H1 (cell line): Measurements from ENCODE around the gene NDUFA5. TPM values are rescaled to one million over a fixed set of nuclear protein-coding genes. Genes with fewer than 3 reads are reported as not detected.

Experiments used
- CTCF ChIA-PET: fragments of 300-600 bp; sonication (Branson Sonifier 250); formaldehyde crosslinking; loops from one replicate; lab custom pipeline; 2021; ENCODE audit not compliant: partially characterized antibody; lab: Charles Lee
- POLR2A ChIA-PET: fragments of 300-600 bp; sonication (Branson Sonifier 250); formaldehyde crosslinking; loops from one replicate; lab custom pipeline; 2021; ENCODE audit warnings: inconsistent platforms; ENCODE audit not compliant: partially characterized antibody; lab: Charles Lee
- DNase-seq, 2 experiments: peaks; one replicate each; pipeline versions ENCODE4 v3.0.0 to v3.0.0-alpha.2; 2010 to 2022; ENCODE audit warnings: low spot score in 2 of 2, low read depth in 1 of 2, mixed read lengths in 1 of 2
- FAIRE-seq: peaks from 2 replicates; lab custom pipeline; 2011; peaks lifted over from hg19 to GRCh38; lab: Jason Lieb, UNC
- H2AFZ ChIP-seq: 2 replicates; pipeline ENCODE4 v1.8.1; 2012; ENCODE audit warnings: low read length, inconsistent platforms
- H2AK5ac ChIP-seq: 2 replicates; pipeline ENCODE4 v1.6.1; 2013; ENCODE audit warnings: low read depth, low read length
- H2BK120ac ChIP-seq: replicated peaks from 2 replicates; pipeline ENCODE3; 2013; ENCODE audit warnings: low read depth, low read length, inconsistent platforms
- H2BK12ac ChIP-seq: 2 replicates; pipeline ENCODE4 v1.6.1; 2013; ENCODE audit warnings: low read depth, low read length
- H2BK15ac ChIP-seq: 2 replicates; pipeline ENCODE4 v1.6.1; 2013; ENCODE audit warnings: low read length
- H2BK20ac ChIP-seq: 2 replicates; pipeline ENCODE4 v1.6.1; 2013; ENCODE audit warnings: low read length
- H2BK5ac ChIP-seq: 2 replicates; pipeline ENCODE4 v1.6.1; 2013; ENCODE audit warnings: low read depth, low read length
- H3K14ac ChIP-seq: 2 replicates; pipeline ENCODE4 v1.6.1; 2013; ENCODE audit warnings: inconsistent platforms; ENCODE audit not compliant: insufficient read length
- H3K18ac ChIP-seq: 2 replicates; pipeline ENCODE4 v1.6.1; 2013; ENCODE audit warnings: low read length; ENCODE audit errors: extremely low read depth
- H3K23ac ChIP-seq: 2 replicates; pipeline ENCODE4 v1.6.1; 2013; ENCODE audit warnings: inconsistent platforms; ENCODE audit not compliant: insufficient read length
- H3K23me2 ChIP-seq: 2 replicates; pipeline ENCODE4 v1.6.1; 2013; ENCODE audit warnings: low read depth, low read length
- H3K27ac ChIP-seq: 2 replicates; pipeline ENCODE4 v1.6.1; 2011; ENCODE audit warnings: low read depth, low read length, inconsistent platforms
- H3K27me3 ChIP-seq, 4 experiments: replicated peaks in 1 of 4; 1 replicate in 1 of 4; 2 replicates in 3 of 4; pipeline versions ENCODE4 v1.6.1 to v1.8.1; 2011 to 2013; ENCODE audit warnings: low read length in 3 of 4, mild to moderate bottlenecking in 3 of 4, inconsistent platforms in 2 of 4, mixed read lengths in 2 of 4, moderate library complexity in 1 of 4; ENCODE audit not compliant: control insufficient read depth in 3 of 4, insufficient read depth in 3 of 4; ENCODE audit errors: extremely low read depth in 1 of 4
- H3K36me3 ChIP-seq, 4 experiments: 2 replicates each; pipeline versions ENCODE4 v1.6.1 to v1.8.1; 2011 to 2013; ENCODE audit warnings: mild to moderate bottlenecking in 4 of 4, low read length in 3 of 4, moderate library complexity in 2 of 4, control low read depth in 1 of 4, inconsistent platforms in 1 of 4; ENCODE audit not compliant: insufficient read depth in 4 of 4, control insufficient read depth in 2 of 4
- H3K4ac ChIP-seq: replicated peaks from 2 replicates; pipeline ENCODE3; 2013; ENCODE audit warnings: low read length, low read depth, mixed read lengths, inconsistent platforms; ENCODE audit not compliant: insufficient read length
- H3K4me1 ChIP-seq, 4 experiments: replicated peaks in 1 of 4; 1 replicate in 1 of 4; 2 replicates in 3 of 4; pipeline versions ENCODE4 v1.6.1 to v1.8.1; 2011 to 2013; ENCODE audit warnings: low read length in 3 of 4, inconsistent platforms in 2 of 4, mixed read lengths in 1 of 4; ENCODE audit not compliant: insufficient read depth in 4 of 4, control insufficient read depth in 3 of 4
- H3K4me2 ChIP-seq, 2 experiments: 2 replicates each; pipeline versions ENCODE4 v1.6.1 to v1.8.1; 2011 to 2013; ENCODE audit warnings: low read depth in 2 of 2, low read length in 2 of 2, control low read depth in 1 of 2, inconsistent platforms in 1 of 2, mild to moderate bottlenecking in 1 of 2; ENCODE audit not compliant: insufficient read depth in 1 of 2
- H3K4me3 ChIP-seq, 4 experiments: fragments of 200-600, 300-600 bp in 1 of 4; sonication (generic), shearing (Covaris generic), sonication (Bioruptor Twin) in 1 of 4; 2 replicates each; pipeline versions ENCODE4 v1.5.1 to v1.8.1; 2011 to 2016; ENCODE audit warnings: low read length in 4 of 4, low read depth in 3 of 4, control low read depth in 2 of 4, inconsistent platforms in 2 of 4, mild to moderate bottlenecking in 2 of 4, mixed read lengths in 1 of 4, moderate library complexity in 1 of 4; ENCODE audit not compliant: insufficient read depth in 2 of 4; ENCODE audit errors: extremely low read depth in 1 of 4
- H3K56ac ChIP-seq: replicated peaks from 2 replicates; pipeline ENCODE3; 2013; ENCODE audit warnings: low read depth, mild to moderate bottlenecking, mixed read lengths, low read length, inconsistent platforms; ENCODE audit not compliant: insufficient read length
- H3K79me1 ChIP-seq: 2 replicates; pipeline ENCODE4 v1.6.1; 2013; ENCODE audit warnings: low read depth, low read length, control low read depth
- H3K79me2 ChIP-seq, 2 experiments: 2 replicates each; pipeline versions ENCODE4 v1.6.1 to v1.8.1; 2012 to 2013; ENCODE audit warnings: low read length in 2 of 2, mild to moderate bottlenecking in 2 of 2, inconsistent platforms in 1 of 2; ENCODE audit not compliant: insufficient read depth in 2 of 2, control insufficient read depth in 1 of 2
- H3K9ac ChIP-seq, 4 experiments: replicated peaks in 1 of 4; 1 replicate in 1 of 4; 2 replicates in 3 of 4; pipeline versions ENCODE4 v1.6.1 to v1.8.1; 2011 to 2013; ENCODE audit warnings: low read depth in 3 of 4, low read length in 3 of 4, control low read depth in 2 of 4, mild to moderate bottlenecking in 2 of 4, moderate library complexity in 2 of 4, inconsistent platforms in 1 of 4; ENCODE audit errors: extremely low read depth in 1 of 4
- H3K9me3 ChIP-seq, 2 experiments: 2 replicates each; pipeline versions ENCODE4 v1.6.1 to v1.8.1; 2012 to 2013; ENCODE audit warnings: mild to moderate bottlenecking in 2 of 2, moderate library complexity in 2 of 2, control low read depth in 1 of 2, inconsistent platforms in 1 of 2, low read depth in 1 of 2, low read length in 1 of 2, mixed read lengths in 1 of 2; ENCODE audit not compliant: insufficient read depth in 2 of 2
- H4K20me1 ChIP-seq, 2 experiments: replicated peaks in 1 of 2; 2 replicates each; pipeline versions ENCODE3 to v1.8.1; 2011 to 2013; ENCODE audit warnings: inconsistent platforms in 2 of 2, low read length in 2 of 2, mild to moderate bottlenecking in 1 of 2; ENCODE audit not compliant: insufficient read depth in 2 of 2, control insufficient read depth in 1 of 2
- H4K5ac ChIP-seq: 2 replicates; pipeline ENCODE4 v1.6.1; 2013; ENCODE audit warnings: low read length, low read depth, mixed read lengths, inconsistent platforms; ENCODE audit not compliant: insufficient read length
- H4K8ac ChIP-seq: 2 replicates; pipeline ENCODE4 v1.8.0; 2013; ENCODE audit warnings: mild to moderate bottlenecking, moderate library complexity, low read length, inconsistent platforms; ENCODE audit not compliant: insufficient read depth; ENCODE audit errors: extremely low read depth
- H4K91ac ChIP-seq: replicated peaks from 2 replicates; pipeline ENCODE3; 2013; ENCODE audit warnings: low read length, mixed read lengths, inconsistent platforms; ENCODE audit not compliant: insufficient read length
- BCL11A ChIP-seq, 2 experiments: IDR thresholded peaks; one replicate each; pipeline ENCODE4 v1.6.1; 2011; ENCODE audit warnings: low read depth in 2 of 2, low read length in 2 of 2, mild to moderate bottlenecking in 2 of 2
- EZH2 ChIP-seq: fragments of 200-600 bp; sonication (generic); IDR thresholded peaks from 2 replicates; pipeline ENCODE4 v1.7.1; 2012; ENCODE audit warnings: low read depth, mild to moderate bottlenecking, moderate library complexity, low read length, inconsistent platforms; ENCODE audit not compliant: severe bottlenecking
- FOSL1 ChIP-seq: IDR thresholded peaks from 2 replicates; pipeline ENCODE4 v1.6.1; 2011; ENCODE audit warnings: mild to moderate bottlenecking, low read depth, low read length, moderate library complexity; ENCODE audit not compliant: insufficient read depth
- GTF2F1 ChIP-seq: IDR thresholded peaks from 2 replicates; pipeline ENCODE4 v1.6.1; 2012; ENCODE audit warnings: low read depth, low read length, improper control_type of control experiment, borderline replicate concordance
- HDAC2 ChIP-seq, 2 experiments: fragments of 300-600 bp in 1 of 2; sonication (generic) in 1 of 2; IDR thresholded peaks; 2 replicates each; pipeline ENCODE4 v1.6.1; 2011 to 2012; ENCODE audit warnings: low read depth in 2 of 2, low read length in 2 of 2, mild to moderate bottlenecking in 2 of 2, moderate library complexity in 2 of 2, borderline replicate concordance in 1 of 2, inconsistent platforms in 1 of 2
- MAFK ChIP-seq: IDR thresholded peaks from 2 replicates; pipeline ENCODE4 v1.6.1; 2012; ENCODE audit warnings: low read depth, mild to moderate bottlenecking, improper control_type of control experiment, low read length
- PHF8 ChIP-seq: fragments of 200-600 bp; sonication (generic); conservative IDR thresholded peaks from 2 replicates; pipeline ENCODE4 v1.7.1; 2012; ENCODE audit warnings: low read depth, mild to moderate bottlenecking, inconsistent platforms, low read length, moderate library complexity
- SIX5 ChIP-seq: IDR thresholded peaks from 2 replicates; pipeline ENCODE4 v1.6.1; 2011; ENCODE audit warnings: mild to moderate bottlenecking, low read depth, low read length
- SUZ12 ChIP-seq: fragments of 200-600 bp; sonication (generic); IDR thresholded peaks from 2 replicates; pipeline ENCODE4 v1.6.1; 2012; ENCODE audit warnings: mild to moderate bottlenecking, inconsistent platforms, low read length, moderate library complexity, mixed read lengths
- WGBS, 2 experiments: shearing (Covaris generic) in 1 of 2; methylation state at CpG; one replicate each; pipeline versions ENCODE4 v1.1.6 to v1.1.7; 2013 to 2015; ENCODE audit warnings: low lambda C conversion rate in 2 of 2, mixed read lengths in 2 of 2, inconsistent platforms in 1 of 2, low coverage in 1 of 2, missing lambda C conversion rate in 1 of 2; ENCODE audit not compliant: insufficient replicate concordance in 2 of 2, insufficient coverage in 1 of 2, insufficient read length in 1 of 2; ENCODE audit errors: extremely low coverage in 1 of 2, missing lambda C conversion rate in 1 of 2; 5-methylcytosine and 5-hydroxymethylcytosine counted together
- polyA plus RNA-seq, 7 experiments: library from polyadenylated mRNA; depleted of rRNA in 3 of 7; stranded (reverse) in 5 of 7; unstranded in 2 of 7; fragments of >200 nt in 5 of 7; fragments of 200-250 nt in 2 of 7; gene quantifications; 1 replicate in 5 of 7; 2 replicates in 1 of 7; 4 replicates in 1 of 7; pipeline versions ENCODE4 v1.2.1 to v1.2.3, GENCODE V29; 2011 to 2013; ENCODE audit warnings: missing spikeins in 2 of 7, mixed read lengths in 2 of 7
- total RNA-seq: library from RNA; stranded (reverse); fragmentation: NEBNext Ultra II Directional; extraction: Animal tissue kit (Norgen Biotek cat#: 25700); gene quantifications from 2 replicates; pipeline ENCODE4 v1.2.1, GENCODE V29; 2021
- TF ChIP-seq, protein P1 (sequence below): IDR thresholded peaks from 2 replicates; pipeline ENCODE4 v1.6.1; 2011; ENCODE audit warnings: low read length, improper control_type of control experiment

The NDUFA5 gene
- total and polyA plus RNA-seq, 2 of the 8 experiments (the other 6 are each of a cell fraction or from before 2014, with no cell fraction given) = 7.6 to 76.3 TPM

DNA sequence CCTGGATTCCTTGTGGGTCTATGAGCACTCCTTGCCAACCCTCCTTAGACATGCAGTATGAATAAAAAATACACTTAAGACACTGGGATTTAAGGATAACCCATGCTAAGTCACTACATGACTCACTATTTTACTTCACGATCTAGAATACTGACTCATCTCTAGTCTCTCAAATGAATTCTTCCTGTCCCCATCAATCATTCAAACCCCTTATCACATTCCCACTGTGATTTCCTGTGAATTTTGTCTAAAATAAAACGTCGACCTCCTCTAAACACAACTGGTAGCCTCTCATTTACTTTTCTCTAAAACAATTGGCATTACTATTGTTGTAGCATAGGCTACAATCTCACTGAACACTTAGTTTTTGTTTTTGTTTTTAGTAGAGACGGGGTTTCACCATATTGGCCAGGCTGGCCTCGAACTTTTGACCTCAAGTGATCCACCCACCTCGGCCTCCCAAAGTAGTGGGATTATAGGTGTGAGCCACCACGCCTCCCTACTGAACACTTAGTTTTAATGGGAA lies 19.4 kb downstream of the NDUFA5 start:
- H3K18ac ChIP-seq = no peak overlapping the region
- H3K27ac ChIP-seq = no peak overlapping the region
- ChIA-PET CTCF (interaction anchor here (0.6 to 3.1 kb wide), 6 partner anchors 41 to 1843 kb away, joined by 3 to 25 read pairs (median 4); no protein-coding TSS in a partner anchor), POLR2A (interaction anchor here (0.7 kb wide), 1 partner anchor 46 kb away, joined by 4 read pairs; no protein-coding TSS in a partner anchor)
- no peak for DNase-seq
- peaks cover 0 to 3% (median 2%) of the 10 kb centered on the region in 4 experiments; a peak in 3 of 7 replicates for H3K4me1 ChIP-seq
- 90% methylated on average over 7 of the region's 7 CpGs; no CpG with 5 or more reads in 1 of the 2 experiments for WGBS, 2 experiments
- no peak for FAIRE-seq
- H3K4me3 ChIP-seq = no peak overlapping the region
- peaks cover 0 to 2% (median 1%) of the 10 kb centered on the region in 4 experiments; a peak in 4 of 7 replicates for H3K27me3 ChIP-seq
- H3K23me2 ChIP-seq = peaks cover 5% of the 10 kb centered on the region
- no peak overlapping the region for H4K8ac ChIP-seq
- no peak overlapping the region for H2BK5ac ChIP-seq
- no peak overlapping the region for H3K23ac ChIP-seq
- H4K5ac ChIP-seq = no peak overlapping the region
- H3K56ac ChIP-seq = no peak overlapping the region
- H3K36me3 ChIP-seq = peaks cover 0 to 3% (median 0%) of the 10 kb centered on the region in 4 experiments; a peak in 2 of 8 replicates
- H2BK15ac ChIP-seq = no peak overlapping the region
- no peak overlapping the region for H2BK12ac ChIP-seq
- no peak overlapping the region for H4K91ac ChIP-seq
- no peak overlapping the region for H3K9ac ChIP-seq
- no peak overlapping the region for H3K4ac ChIP-seq
- H3K14ac ChIP-seq = no peak overlapping the region
- no peak overlapping the region for H3K4me2 ChIP-seq
- H2AFZ ChIP-seq = no peak overlapping the region
- H2BK20ac ChIP-seq = no peak overlapping the region
- no peaks in the 10 kb centered on the region for H4K20me1 ChIP-seq
- no peaks in the 10 kb centered on the region for H3K79me2 ChIP-seq
- H3K79me1 ChIP-seq = no peaks in the 10 kb centered on the region
- H2AK5ac ChIP-seq = no peak overlapping the region
- no peak overlapping the region for H2BK120ac ChIP-seq
- H3K9me3 ChIP-seq = no peaks in the 10 kb centered on the region
- TF ChIP-seq BCL11A (IDR thresholded peaks at IDR 0.05; ENCODE audit: low read depth in 2 of 2, low read length in 2 of 2) (no peak), SUZ12 (no peak), GTF2F1 (no peak), HDAC2 (IDR thresholded peaks at IDR 0.05; ENCODE audit: borderline replicate concordance in 1 of 2, low read depth in 2 of 2, low read length in 2 of 2) (no peak), EZH2 (no peak), FOSL1 (no peak), MAFK (no peak), PHF8 (no peak), SIX5 (no peak)
- TF ChIP-seq, protein P1, sequence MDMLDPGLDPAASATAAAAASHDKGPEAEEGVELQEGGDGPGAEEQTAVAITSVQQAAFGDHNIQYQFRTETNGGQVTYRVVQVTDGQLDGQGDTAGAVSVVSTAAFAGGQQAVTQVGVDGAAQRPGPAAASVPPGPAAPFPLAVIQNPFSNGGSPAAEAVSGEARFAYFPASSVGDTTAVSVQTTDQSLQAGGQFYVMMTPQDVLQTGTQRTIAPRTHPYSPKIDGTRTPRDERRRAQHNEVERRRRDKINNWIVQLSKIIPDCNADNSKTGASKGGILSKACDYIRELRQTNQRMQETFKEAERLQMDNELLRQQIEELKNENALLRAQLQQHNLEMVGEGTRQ = no peak
